Measurements from ENCODE around the gene BAHCC1.

Gene BAHCC1

GRCh38 chr17:81374890-81375289 lies 20.4 kb upstream of the BAHCC1 start:
- TF ChIP-seq CTCF (conservative IDR thresholded peaks at IDR 0.05; ENCODE audit: low read depth, low read length) = no peak
- Histone ChIP-seq H2AFZ (ENCODE audit: low read depth) (no peak overlapping the region), H3K27me3 (ENCODE audit: insufficient read depth, low read depth) (peaks cover 96% of the 10 kb centered on the region), H4K20me1 (ENCODE audit: insufficient read depth) (no peaks in the 10 kb centered on the region), H3K9ac (no peak overlapping the region), H3K4me2 (no peak overlapping the region), H3K79me2 (ENCODE audit: insufficient read depth, low read depth) (no peaks in the 10 kb centered on the region), H3K36me3 (ENCODE audit: insufficient read depth) (no peaks in the 10 kb centered on the region), H3K4me3 (IDR thresholded peaks at IDR 0.05; ENCODE audit: insufficient read depth, low read depth, low read length) (no peak overlapping the region), H3K27ac (no peak overlapping the region), H3K4me1 (ENCODE audit: low read depth, poor library complexity, severe bottlenecking) (no peaks in the 10 kb centered on the region)

DNA sequence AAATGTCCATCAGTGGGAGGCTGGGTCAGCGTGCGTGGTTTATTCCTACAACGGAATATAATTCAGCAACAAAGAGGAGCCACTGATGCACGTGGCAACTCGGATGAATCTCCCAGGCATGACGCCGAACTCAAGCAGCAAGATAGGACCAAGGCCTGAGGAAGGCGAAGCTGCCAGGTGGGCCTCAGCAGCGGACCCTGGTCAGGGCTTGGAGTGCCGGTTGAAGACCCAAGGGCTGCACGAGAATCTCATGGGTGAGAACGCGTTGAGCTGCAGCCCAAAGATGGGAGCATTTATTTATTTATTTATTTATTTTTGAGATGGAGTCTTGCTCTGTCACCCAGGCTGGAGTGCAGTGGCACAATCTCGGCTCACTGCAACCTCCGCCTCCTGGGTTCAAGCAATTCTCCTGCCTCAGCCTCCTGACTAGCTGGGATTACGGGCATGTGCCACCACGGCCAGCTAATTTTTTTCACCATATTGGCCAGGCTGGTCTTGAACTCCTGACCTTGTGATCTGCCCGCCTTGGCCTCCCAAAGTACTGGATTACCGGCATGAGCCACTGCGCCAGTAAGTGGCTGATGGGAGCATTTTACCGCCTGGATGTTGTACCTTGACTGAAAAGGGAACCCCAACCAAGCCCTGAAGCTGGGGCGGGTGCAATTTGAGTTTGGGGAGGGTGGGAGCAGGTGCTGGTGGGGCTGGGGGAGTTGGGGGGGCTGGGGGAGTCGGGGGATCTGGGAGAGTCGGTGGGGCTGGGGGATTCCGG lies 18.1 kb upstream of the BAHCC1 start:
- no peaks in the 10 kb centered on the region for H3K79me2 ChIP-seq (ENCODE audit: insufficient read depth, low read depth)
- H3K4me3 ChIP-seq (IDR thresholded peaks at IDR 0.05; ENCODE audit: insufficient read depth, low read depth, low read length) = no peak overlapping the region
- H4K20me1 ChIP-seq (ENCODE audit: insufficient read depth) = no peaks in the 10 kb centered on the region
- no peak for TF ChIP-seq CTCF (conservative IDR thresholded peaks at IDR 0.05; ENCODE audit: low read depth, low read length)
- H3K36me3 ChIP-seq (ENCODE audit: insufficient read depth) = no peaks in the 10 kb centered on the region
- H3K4me2 ChIP-seq = no peak overlapping the region
- no peak overlapping the region for H3K9ac ChIP-seq
- H3K27me3 ChIP-seq (ENCODE audit: insufficient read depth, low read depth) = peaks cover 94% of the 10 kb centered on the region
- H3K4me1 ChIP-seq (ENCODE audit: low read depth, poor library complexity, severe bottlenecking) = no peaks in the 10 kb centered on the region
- H2AFZ ChIP-seq (ENCODE audit: low read depth) = no peak overlapping the region
- no peak overlapping the region for H3K27ac ChIP-seq

DNA sequence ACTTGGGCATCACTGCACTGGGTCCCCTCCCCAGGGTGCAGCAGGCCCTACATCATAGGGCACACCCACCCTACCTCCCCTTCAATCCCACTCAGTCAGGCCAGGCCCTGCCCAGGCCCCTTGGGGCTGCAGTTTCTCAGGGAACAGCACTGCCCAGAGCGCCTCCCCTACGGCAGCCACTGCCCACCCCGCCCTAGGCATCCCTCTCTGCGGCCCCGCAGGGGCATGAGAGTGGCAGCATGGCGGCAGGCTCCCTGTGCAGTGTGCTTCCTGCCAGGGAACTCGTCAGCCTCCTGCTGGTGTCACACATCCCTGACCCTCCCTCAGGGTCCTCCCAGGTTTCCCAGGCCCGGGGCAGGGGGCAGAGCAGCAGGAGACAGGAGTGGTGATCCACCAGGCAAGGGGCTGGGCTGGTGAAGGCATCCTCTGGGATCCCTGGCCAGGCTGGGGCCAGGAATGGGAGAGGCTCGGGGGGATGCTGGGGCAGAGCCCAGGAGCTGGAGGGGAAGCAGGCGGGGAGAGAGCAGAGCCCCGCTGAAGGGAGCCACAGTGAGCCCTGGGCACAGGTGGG lies 16.2 kb upstream of the BAHCC1 start:
- no peak overlapping the region for H3K9ac ChIP-seq
- no peak overlapping the region for H3K4me3 ChIP-seq (IDR thresholded peaks at IDR 0.05; ENCODE audit: insufficient read depth, low read depth, low read length)
- H3K36me3 ChIP-seq (ENCODE audit: insufficient read depth) = no peaks in the 10 kb centered on the region
- no peak overlapping the region for H3K27ac ChIP-seq
- no peaks in the 10 kb centered on the region for H3K4me1 ChIP-seq (ENCODE audit: low read depth, poor library complexity, severe bottlenecking)
- H3K4me2 ChIP-seq = no peak overlapping the region
- no peaks in the 10 kb centered on the region for H3K79me2 ChIP-seq (ENCODE audit: insufficient read depth, low read depth)
- peaks cover 94% of the 10 kb centered on the region for H3K27me3 ChIP-seq (ENCODE audit: insufficient read depth, low read depth)
- no peak for TF ChIP-seq CTCF (conservative IDR thresholded peaks at IDR 0.05; ENCODE audit: low read depth, low read length)
- no peaks in the 10 kb centered on the region for H4K20me1 ChIP-seq (ENCODE audit: insufficient read depth)
- H2AFZ ChIP-seq (ENCODE audit: low read depth) = no peak overlapping the region

DNA sequence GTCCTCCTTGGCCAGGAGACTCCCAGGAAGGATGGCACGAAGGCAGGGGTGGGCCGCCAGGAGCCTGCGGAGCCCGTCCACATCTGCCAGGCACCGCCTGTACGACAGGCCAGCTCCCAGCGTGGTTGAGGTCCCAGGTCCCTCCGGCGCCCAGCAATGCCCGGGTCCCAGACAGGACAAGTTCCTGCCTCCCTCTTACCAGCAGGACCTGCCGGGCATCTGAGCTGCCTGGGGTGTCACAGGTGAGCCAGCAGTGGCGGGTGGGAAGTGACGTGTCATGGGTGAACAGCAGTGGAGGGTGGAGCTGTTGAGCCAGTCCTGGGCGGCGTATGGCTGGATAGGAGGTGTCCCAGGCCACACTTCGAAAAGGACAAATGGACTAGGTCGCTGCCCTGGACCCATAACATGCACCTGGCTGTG lies 15.7 kb upstream of the BAHCC1 start:
- Histone ChIP-seq H3K79me2 (ENCODE audit: insufficient read depth, low read depth) (no peaks in the 10 kb centered on the region), H3K9ac (no peak overlapping the region), H3K4me2 (no peak overlapping the region), H4K20me1 (ENCODE audit: insufficient read depth) (no peaks in the 10 kb centered on the region), H3K4me1 (ENCODE audit: low read depth, poor library complexity, severe bottlenecking) (no peaks in the 10 kb centered on the region), H3K27ac (no peak overlapping the region), H3K36me3 (ENCODE audit: insufficient read depth) (no peaks in the 10 kb centered on the region), H3K27me3 (ENCODE audit: insufficient read depth, low read depth) (peaks cover 94% of the 10 kb centered on the region), H3K4me3 (IDR thresholded peaks at IDR 0.05; ENCODE audit: insufficient read depth, low read depth, low read length) (no peak overlapping the region), H2AFZ (ENCODE audit: low read depth) (no peak overlapping the region)
- TF ChIP-seq CTCF (conservative IDR thresholded peaks at IDR 0.05; ENCODE audit: low read depth, low read length) = no peak
